GM08714 (cell line): Measurements from ENCODE around the gene RHOG.

Source experiments
- H3K4me3 ChIP-seq: fragments of 200-500 bp; sonication (Bioruptor generic); 2 replicates; pipeline ENCODE4 v1.5.1; 2014; ENCODE audit warnings: mild to moderate bottlenecking, low read length, inconsistent platforms
- ZNF274 ChIP-seq: IDR thresholded peaks from 2 replicates; pipeline ENCODE4 v1.6.1; 2012; ENCODE audit warnings: mild to moderate bottlenecking, low read depth, low read length

RHOG gene

GRCh38 chr11:3840870-3841425, at the start of gene RHOG:
Gene RHOG, minus strand, starts transcription at chr11:3840959. Its CDS starts 12,821 bp downstream, at chr11:3828138.
- TF ChIP-seq ZNF274: no peak
- peak within 1 kb of the TSS; percentile 85 for H3K4me3 ChIP-seq

GRCh38 chr11:3890014-3890413, 49.3 kb upstream of the RHOG start:
- no peak overlapping the region for H3K4me3 ChIP-seq
- no peak for TF ChIP-seq ZNF274

GRCh38 chr11:3888876-3889275, 48.1 kb upstream of the RHOG start:
- no peak overlapping the region; the same call in 1 of the 2 replicates for H3K4me3 ChIP-seq
- no peak for TF ChIP-seq ZNF274

DNA sequence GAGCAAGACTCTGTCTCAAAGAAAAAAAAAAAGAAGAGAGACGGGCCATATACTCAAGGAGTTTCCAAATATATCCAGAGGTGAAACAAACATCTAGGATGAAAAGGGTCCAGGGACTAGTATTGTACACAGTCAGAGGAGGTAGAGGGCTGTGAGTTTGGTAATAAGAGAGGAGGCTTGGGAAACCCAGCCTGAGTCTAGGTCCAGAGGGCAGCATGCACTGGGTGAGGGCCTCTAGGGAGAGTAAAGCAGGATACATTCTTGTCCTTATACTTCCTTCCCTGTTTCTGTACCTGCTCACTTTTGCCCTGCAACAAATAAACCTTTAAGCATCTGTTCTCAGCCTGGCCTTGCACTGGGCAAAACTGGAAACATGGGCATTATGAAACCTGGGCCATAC, 46.2 kb upstream of the RHOG start:
- H3K4me3 ChIP-seq: no peak overlapping the region
- TF ChIP-seq ZNF274: no peak

GRCh38 chr11:3885855-3886254, 45.1 kb upstream of the RHOG start:
- H3K4me3 ChIP-seq: no peak overlapping the region
- no peak for TF ChIP-seq ZNF274

DNA sequence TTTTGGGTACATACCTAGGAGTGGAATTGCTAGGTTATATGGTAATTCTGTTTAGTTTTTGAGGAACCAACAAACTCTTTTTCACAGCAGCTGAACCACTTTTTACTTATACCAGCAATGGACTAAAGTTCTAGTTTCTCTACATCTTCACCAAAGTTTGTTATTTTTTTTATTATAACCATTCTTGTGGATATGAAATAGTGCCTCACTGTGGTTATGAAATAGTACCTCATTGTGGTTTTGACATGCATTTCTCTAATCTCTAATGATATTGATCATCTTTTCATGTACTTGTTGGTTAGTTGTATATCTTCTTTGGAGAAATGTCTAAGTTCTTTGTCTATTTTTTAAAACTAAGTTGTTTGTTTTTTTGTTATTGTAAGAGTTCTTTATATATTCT, 41.9 kb upstream of the RHOG start:
- no peak for TF ChIP-seq ZNF274
- H3K4me3 ChIP-seq: no peak overlapping the region

- no peak for TF ChIP-seq ZNF274
- peak overlapping the region; percentile 63 for H3K4me3 ChIP-seq
Measured at GRCh38 chr11:3880724-3881123, 40.0 kb upstream of the RHOG start.

DNA sequence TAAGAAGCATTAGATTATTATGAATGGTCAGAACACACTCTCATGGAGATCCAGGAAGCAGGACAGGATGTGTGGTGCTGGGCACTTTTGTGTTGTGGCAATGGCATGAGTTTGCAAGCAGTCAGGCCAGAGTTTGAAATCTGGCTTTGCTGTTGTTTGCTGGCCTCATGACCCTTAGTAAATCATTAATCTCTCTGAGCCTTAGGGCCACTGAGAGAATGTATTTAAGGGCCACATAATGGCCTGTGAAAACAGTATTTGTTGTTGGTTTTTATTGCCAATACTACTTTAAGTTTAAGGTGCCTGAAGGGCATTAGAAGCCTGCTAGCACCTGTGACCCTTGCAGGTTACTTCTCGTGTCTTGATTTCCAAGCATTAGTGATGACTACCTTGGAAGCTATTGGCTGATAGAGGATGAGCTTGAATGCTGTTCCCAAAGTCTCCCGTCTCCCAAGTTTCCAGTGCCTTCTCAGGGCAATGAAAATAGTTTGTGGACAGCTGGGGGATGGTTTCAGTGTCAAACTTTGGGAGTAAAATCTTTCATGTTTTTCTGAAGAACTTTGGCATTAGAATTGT, 39.3 kb upstream of the RHOG start:
- H3K4me3 ChIP-seq: peak overlapping the region; percentile 63
- TF ChIP-seq ZNF274: no peak

- peak overlapping the region; percentile 63; the same call in 1 of the 2 replicates for H3K4me3 ChIP-seq
- no peak for TF ChIP-seq ZNF274
Measured at GRCh38 chr11:3879216-3879966, 38.6 kb upstream of the RHOG start.

- no peak overlapping the region; the same call in 1 of the 2 replicates for H3K4me3 ChIP-seq
- no peak for TF ChIP-seq ZNF274
Measured at GRCh38 chr11:3878258-3878584, 37.5 kb upstream of the RHOG start.

DNA sequence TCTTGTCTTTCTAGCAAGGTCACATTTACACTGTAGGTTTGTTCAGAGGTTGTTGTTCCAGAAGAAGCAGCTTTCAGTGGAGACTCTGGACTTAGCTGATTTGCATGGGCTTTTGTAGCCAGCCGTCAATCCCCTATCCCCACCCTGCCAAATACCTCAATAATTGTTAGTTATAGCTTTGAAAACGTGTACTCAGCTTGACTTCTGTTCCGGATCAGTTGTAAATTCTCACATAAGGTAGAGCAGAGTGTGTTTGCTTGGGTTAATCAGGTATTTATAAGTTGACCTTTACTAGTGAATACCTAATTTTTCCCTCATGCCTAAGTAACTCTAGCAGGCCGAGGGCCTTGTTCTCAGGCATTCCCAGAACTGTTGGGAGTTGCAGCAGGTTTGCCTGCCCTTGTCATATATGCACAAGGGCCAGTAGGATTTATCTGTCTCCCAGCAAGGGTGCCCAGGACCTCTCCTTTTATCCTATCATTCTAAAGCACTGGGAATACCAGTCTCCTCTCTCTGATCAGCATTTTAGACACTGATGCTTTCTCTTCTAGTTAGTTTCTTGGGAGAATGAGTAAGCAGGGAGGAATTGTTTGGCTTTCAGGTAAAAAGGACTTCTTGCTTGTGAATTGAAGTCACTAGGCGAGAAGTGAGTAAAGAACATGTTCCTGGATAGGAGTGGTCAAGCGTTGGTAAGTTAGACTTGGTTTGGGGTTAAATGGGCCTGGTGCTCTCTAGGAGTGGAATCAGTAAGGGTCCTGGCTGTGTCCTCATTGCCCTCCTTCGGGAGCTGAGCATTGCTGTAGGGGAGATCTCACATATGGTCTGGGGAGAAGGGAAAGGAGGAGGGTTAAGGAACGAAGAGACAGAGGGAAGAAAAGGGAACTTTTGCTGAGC, 36.9 kb upstream of the RHOG start:
- no peak for TF ChIP-seq ZNF274
- H3K4me3 ChIP-seq: no peak overlapping the region

- no peak overlapping the region for H3K4me3 ChIP-seq
- no peak for TF ChIP-seq ZNF274
Measured at GRCh38 chr11:3876613-3877012, 35.9 kb upstream of the RHOG start.

DNA sequence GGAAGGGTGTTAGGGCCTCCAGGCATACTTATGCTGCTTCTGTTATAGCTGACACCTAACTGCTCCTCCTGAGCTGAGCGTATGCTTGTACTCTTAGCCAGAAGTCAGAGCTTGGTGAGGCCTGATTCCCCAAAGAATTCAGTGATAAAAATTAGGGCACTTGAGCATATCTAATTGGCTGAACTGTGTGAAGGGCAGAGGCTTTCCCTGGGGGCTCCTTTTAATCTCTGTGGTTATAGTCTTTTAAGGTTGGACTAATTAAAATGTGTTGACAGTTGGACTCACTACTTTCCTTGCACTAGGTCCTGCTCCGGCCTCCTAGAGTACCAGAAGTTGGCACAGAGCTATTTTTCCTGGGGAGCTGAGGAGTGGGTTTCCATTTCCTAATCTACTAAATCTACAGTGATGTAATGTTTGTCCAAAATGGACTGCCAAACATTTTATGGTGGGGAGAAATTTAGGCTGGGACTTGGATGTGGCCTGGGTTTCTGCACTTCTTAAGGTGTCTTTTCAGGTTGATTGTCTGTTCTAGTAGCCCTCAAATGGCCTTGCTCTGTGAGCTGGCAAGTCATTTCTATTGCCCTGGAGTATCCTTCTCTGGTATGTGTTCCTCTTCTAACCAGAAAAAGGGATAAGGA, 33.1 kb upstream of the RHOG start:
- H3K4me3 ChIP-seq: no peak overlapping the region
- no peak for TF ChIP-seq ZNF274
